Non-pigmented ciliary epithelial cell (primary cell): ENCODE measurements around the gene HCN3.
A peak's percentile ranks its signal among the peaks of the same experiment; 100 is the strongest.
"Not testable (repeated sequence)": the region's sequence is repeated elsewhere in the genome, so short reads cannot be mapped to it uniquely, and the experiment has no call there.

Experiments
- DNase-seq: peaks from one replicate; pipeline ENCODE4 v3.0.0-alpha.2; 2010; ENCODE audit warnings: low read depth

HCN3 gene

DNA sequence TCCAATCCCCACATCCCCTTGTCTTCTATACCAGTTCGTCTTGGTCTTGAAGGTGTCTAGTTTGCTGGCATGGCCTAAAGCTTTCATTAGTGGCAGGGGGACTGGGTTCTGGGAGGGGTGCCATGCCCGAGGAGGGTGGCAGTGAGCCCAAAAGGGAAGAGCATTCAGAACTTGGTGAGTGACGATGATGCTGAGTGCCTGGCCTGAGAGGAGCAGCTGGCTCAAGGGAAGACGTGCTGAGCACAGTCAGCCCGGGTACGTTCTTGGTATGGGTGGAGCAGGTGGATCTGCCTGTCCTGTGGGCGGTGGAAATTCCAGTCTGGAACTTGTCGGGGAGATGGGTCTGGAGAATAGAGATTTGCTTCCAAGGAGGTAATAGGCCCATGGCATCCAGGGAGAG is 36.0 kb downstream of the HCN3 start:
- DNase-seq: no peak

DNA sequence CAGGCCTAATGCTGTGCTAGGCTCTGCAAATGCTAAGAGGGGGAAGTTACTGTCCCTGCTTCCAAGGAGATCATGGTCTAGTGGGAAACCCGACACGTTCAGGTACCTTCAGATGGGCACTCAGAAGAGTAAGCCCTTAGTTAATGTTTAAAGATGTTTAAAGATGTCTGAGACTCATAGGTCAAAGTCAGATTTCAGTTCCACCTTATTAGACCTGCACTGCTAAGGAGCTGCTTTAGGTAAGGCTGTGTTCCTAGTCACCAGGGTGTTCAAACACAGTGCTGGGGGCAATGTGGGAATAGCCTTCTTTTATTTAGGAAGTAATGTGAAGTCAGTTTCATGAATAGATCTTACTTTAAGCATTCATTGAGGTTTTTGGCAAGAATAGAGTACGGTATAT is 39.7 kb downstream of the HCN3 start:
- no peak for DNase-seq

DNA sequence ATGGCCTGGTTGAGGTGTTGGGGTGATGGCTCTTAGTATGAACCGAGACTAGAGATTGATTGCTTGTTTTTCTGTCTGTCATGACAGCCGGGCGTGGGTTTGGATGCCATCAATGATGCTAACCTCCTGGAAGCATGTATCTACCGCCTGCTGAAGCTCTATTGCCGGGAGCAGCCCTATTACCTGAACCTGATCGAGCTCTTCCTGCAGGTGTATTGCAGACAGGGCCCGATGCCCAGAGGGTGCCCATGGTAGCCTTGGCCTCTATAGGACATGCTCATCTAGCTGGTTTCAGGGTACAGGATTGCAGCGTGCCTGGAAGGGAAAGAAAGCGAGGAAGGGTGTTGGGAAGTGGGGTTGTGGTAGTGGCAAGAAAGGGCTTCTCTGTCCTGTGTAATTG is 40.8 kb downstream of the HCN3 start:
- no peak for DNase-seq

DNA sequence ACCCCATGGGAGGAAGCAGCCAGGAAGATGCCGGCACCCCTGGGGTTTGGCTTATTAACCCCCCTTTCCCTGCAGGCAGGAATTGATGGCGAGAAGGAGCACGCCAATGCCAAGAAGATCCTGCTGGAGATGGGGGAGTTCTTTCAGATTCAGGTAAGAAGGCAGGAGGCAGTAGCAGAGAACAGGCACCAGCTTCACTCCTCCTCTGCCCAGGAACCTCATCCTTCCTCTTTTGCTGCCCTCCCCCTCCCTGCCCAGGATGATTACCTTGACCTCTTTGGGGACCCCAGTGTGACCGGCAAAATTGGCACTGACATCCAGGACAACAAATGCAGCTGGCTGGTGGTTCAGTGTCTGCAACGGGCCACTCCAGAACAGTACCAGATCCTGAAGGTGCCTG is 42.3 kb downstream of the HCN3 start:
- DNase-seq: no peak

DNA sequence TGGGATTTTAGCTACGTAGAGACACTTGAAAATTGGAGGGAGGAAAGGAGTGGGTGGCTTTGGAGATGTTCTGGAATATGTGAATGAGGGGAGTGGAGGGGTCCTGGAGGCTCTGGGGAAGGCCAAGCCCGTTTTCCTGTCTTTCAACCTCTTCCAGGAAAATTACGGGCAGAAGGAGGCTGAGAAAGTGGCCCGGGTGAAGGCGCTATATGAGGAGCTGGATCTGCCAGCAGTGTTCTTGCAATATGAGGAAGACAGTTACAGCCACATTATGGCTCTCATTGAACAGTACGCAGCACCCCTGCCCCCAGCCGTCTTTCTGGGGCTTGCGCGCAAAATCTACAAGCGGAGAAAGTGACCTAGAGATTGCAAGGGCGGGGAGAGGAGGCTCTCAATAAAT is 43.0 kb downstream of the HCN3 start:
- no peak for DNase-seq

DNA sequence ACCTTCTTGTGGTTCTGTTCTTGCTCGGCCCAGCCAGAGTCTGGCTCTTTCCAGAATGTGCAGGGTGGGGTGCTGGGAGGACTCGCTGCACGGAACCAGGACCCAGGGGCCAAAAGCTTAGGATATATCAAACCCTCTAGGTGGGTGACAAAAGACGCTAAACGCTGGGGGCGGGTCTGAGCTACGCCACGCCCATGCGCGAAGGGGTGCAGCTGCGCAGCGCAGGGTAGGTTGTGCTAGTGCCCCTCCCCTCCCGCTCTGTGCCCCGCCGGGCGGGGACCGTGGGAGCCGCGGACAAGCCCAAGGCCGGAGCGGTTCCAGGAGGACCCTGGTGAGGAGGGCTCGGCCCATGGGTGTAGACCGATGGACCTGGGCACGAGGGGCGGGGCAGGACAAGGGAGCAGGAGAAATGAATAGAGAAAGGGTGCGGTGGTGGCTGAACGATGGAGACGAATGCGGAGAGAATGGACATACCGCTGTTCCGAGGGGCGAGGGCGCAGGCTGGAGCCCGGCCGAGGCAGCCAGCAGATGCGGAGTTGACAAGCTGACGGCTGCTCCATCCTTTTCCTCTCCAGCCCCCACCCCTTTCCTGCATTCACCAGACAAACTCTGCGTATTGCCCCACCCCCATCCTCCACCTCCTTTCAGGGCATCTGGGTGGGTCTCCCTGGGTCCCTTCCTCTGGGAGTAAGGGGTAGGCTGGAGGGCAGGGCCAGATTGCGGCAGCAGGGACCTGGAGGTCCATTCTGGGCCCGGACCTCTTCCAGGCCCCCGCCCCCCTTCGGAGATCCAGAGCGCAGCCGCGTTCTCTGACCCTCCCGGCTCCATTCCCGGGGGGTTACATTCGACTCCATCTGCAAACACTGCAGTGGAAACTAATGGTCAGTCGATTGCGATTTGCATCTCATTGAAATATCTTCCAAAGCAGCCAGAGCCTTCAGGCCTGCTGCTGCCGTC is 43.7 kb downstream of the HCN3 start, which contains the start of gene RUSC1:
RUSC1 (plus strand) TSS at position 234 of the 957 bp plus-strand sequence. CDS start 880 bp downstream, outside the sequence.
- DNase-seq: no peak

DNA sequence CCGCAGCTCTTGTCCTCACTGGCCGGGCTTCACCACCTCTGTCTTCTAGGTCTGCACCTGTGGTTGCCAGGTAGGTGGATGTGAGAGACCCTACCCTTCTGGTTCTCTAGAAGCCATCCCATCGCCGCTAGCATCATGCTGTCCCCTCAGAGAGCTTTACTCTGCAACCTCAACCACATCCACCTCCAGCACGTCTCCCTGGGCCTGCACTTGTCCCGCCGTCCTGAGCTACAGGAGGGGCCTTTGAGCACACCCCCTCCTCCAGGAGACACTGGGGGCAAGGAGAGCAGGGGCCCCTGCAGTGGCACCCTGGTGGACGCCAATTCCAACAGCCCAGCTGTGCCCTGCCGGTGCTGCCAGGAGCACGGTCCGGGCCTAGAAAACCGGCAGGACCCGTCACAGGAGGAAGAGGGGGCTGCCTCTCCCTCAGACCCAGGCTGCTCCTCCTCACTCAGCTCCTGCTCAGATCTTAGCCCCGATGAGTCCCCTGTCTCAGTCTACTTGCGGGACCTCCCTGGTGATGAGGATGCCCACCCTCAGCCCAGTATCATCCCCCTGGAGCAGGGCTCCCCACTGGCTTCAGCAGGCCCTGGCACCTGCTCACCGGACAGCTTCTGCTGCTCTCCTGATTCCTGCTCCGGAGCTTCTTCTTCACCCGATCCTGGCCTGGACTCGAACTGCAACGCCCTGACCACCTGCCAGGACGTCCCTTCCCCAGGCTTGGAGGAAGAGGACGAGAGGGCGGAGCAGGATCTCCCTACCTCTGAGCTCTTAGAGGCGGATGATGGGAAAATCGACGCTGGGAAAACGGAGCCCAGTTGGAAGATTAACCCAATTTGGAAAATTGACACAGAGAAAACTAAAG is 44.6 kb downstream of the HCN3 start:
- no peak for DNase-seq

DNA sequence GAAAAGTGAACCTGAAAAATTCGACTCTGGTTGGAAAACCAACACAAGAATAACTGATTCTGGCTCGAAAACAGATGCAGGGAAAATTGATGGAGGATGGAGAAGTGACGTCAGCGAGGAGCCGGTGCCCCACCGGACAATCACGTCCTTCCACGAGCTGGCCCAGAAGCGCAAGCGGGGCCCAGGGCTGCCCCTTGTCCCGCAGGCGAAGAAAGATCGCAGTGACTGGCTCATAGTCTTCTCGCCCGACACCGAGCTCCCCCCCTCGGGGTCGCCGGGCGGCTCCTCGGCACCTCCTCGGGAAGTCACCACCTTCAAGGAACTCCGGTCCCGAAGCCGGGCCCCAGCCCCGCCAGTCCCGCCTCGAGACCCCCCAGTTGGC is 45.3 kb downstream of the HCN3 start:
- DNase-seq: no peak

DNA sequence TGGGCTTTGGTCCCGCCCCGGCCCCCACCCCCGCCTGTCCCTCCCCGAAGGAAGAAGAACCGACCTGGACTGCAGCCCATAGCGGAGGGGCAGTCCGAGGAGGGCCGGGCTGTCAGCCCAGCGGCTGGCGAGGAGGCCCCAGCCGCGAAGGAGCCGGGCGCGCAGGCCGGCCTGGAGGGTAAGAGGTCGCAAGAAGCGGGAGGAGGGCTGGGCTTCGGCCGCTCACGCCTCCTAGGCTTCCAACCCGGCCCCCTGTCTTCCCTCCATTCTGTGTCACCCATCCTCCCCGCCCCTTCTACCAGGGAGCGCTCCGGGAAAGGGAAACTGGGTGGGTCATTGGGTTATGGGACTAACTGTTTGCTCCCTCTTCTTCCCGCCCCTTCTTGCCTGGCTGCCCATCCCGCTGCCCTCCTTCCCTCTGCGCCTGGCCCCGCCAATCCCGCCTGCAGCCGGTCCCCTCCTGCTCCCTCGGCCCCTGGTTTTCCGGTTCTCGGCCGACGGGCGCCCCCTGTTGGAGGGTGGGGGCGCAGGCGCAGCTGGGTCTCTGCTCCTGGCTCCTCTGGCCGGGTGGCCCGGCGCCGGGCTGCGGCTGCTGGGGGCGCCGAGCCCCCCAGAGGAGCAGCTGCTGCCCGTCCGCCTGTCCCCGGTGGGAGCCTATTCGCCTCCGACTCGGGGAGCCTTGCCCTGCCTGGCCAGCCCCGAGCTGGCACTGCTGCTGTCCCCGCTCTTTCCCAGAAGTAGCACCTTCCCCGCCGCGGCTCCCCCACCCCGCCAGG is 45.9 kb downstream of the HCN3 start:
- DNase-seq: peak; percentile 55

DNA sequence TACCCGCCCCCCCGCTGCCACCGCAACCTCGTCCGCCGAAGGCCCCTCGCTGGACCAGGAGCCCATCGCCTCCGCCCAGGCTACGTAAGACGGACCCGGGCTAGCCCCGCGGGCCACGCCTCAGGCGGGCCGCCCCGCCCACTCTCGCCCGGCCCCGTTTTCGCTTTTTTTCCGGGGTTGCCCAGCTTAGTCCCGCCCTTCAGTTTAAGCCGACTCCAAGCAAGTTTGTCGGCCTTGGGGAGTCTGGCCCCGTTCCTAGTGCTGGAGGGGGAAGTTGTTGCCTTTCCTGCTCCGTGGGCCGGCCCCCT is 46.4 kb downstream of the HCN3 start:
- peak; percentile 55 for DNase-seq

DNA sequence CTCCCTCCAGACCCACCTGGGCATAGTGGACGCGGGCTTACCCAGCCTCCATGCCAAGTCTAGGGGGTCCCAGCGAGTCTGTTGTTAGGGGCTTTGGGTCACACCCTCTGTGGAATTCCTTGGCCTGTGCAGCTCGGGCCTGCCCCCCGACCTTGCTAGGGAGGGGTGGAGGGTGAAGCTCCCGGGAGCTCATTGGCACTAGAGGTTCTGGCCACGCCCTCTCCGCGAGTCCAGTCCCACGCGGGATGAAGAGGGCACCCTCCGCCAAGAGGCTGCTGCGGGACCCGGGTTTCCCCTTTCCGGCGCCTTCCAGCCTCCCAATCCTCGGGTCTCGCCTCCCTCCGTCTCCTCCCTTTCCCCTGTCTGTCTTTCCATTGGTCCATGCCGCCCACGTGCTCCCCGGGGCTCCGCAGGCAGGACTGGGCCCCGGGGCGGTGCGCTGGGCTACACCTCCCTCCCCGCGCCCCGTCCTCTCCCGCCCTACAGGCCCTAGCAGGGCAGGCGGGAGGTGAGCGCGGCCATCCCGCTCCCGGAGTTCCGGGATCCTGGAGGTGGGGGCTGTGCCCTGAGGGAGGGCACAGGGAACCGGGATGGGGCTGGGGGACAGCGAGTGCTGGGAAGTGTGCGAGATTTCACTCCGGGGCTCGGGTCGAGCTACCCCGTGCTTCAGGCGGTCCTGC is 46.9 kb downstream of the HCN3 start:
- peak; percentile 79 for DNase-seq

DNA sequence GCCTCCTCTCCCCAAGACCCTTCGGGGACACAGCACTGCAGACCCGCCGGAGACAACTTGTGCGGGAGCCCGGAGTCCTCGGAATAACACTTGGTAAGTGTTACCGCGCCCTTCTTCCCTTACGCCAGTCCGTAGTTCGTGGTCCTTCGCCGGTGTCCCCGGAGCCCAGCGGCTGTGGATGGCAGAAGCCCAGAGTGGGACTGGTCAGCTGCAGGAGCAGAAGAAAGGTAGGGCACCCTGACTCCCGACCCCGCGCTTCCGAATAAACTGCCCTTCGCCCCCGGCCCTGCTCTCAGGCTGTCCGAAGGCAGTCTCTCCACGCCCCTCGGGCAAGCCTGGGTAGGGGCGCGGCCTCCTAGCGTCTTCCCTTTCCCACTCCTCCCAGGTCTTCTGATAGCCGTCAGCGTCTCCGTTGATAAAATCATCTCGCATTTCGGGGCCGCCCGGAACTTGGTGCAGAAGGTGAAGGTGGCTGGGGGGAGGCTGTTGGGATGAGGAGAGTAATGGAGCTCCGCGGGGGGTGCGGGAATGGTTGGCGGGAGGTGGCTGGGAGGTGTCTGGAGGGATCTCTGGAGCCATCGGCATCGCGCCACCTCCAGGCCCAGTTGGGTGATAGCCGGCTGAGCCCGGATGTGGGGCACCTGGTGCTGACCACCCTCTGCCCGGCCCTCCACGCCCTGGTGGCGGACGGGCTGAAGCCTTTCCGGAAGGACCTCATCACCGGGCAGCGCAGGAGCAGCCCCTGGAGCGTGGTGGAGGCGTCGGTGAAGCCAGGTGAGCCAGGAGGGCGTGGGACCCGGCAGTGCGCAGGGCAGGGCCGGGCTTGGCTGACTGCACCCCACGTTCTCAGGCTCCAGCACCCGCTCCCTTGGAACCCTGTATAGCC is 47.7 kb downstream of the HCN3 start:
- DNase-seq: no peak

DNA sequence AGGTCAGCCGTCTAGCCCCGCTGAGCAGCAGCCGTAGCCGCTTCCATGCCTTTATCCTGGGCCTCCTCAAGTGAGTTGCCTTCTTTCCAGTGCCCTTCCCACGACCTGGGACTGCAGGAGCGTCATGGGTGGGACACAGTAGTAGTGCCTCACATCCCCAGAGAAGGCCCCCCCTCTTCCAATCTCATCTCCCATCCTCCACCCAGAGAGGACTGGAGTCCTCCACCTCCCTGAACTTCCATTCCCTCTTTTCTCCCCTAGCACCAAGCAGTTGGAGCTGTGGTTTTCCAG is 48.3 kb downstream of the HCN3 start:
- no peak for DNase-seq

DNA sequence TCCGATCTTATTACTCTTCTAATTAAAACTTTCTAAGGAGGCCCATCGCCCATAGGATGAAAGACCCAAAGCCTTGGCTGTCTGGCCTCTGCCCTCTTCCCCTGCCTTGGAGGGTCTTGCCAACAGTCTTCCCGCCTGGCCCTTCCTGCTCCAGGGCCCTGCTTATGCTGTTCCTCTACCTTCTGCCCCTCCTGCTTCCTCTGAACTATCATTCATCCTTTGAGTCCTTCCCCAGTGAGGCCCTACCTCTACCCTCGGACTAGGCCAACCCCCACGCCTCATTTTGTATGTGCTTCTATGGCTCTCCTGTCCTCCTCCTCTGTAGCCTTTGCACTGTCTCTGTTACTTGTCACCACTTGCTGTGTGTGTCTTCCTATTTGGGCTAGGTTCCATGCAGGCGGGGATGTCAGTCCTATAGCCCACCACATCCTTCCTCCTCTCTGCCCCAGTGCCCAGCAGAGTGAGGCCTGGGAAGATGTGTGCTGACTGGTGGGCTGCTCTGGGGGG is 48.8 kb downstream of the HCN3 start:
- DNase-seq: no peak

DNA sequence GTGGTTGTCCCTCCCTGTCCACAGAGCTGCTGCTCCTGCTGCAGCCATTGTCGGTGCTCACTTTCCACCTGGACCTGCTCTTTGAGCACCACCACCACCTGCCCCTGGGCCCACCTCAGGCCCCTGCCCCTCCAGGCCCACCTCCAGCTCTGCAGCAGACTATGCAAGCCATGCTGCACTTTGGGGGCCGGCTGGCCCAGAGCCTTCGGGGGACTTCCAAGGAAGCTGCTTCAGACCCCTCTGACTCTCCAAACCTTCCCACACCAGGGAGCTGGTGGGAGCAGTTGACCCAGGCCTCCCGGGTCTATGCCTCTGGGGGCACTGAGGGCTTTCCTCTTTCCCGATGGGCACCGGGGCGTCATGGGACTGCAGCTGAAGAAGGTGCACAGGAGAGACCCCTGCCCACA is 49.4 kb downstream of the HCN3 start:
- no peak for DNase-seq

DNA sequence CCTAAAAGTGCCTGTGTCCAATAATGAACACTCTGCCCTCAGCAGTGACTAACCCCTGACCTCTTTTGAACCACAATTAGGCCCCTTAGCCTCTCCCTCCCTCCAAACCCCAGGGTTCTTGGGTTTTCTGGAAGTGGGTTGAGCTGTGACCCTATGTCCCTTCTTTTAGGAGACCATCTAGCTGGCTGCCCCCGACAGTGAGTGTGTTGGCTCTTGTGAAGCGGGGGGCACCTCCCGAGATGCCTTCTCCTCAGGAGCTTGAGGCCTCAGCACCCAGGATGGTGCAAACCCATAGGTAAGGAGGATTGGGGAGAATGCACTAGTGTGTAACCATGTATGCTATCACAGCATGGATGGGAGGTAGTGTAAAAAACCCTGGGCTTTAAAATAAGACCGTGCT is 50.7 kb downstream of the HCN3 start:
- no peak for DNase-seq

DNA sequence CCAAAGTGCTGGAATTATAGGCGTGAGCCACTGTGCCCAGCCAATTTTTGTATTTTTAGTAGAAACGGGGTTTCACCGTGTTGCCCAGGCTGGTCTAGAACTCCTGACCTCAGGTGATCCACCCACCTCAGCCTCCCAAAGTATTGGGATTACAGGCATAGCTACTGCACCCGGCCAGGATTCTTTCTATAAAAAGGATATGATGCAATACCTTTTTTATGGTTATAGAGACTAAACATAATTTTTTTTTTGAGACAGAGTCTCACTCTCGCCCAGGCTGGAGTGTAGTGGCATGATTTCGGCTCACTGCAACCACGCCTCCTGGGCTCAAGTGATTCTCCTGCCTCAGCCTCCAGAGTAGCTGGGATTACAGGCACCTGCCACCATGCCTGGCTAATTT is 51.6 kb downstream of the HCN3 start:
- DNase-seq: not testable (repeated sequence)

DNA sequence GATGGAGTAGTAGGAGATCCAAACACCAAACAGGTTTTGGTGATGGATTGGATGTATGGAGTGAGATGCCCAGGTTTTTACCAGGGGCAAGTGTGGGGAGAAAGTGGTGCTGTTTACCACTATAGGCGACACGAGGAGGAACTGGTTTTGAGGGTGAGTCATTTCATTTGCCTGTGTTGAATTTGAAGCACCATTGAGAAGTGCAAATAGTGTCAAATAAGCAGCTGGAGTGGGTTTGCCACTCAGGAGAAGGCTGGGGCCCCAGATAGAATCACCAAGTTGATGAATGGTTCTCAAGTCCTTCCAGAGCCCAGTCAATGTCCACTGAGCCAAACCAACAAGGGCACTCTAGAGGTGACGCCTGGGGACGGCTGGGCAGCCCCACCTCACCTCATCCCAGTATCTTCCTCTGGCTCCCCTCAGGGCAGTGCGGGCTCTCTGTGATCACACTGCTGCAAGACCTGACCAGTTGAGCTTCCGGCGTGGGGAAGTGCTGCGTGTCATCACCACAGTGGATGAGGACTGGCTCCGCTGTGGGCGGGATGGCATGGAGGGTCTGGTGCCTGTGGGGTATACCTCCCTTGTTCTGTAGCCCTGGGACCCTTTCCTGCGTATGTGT is 52.8 kb downstream of the HCN3 start:
- no peak for DNase-seq

DNA sequence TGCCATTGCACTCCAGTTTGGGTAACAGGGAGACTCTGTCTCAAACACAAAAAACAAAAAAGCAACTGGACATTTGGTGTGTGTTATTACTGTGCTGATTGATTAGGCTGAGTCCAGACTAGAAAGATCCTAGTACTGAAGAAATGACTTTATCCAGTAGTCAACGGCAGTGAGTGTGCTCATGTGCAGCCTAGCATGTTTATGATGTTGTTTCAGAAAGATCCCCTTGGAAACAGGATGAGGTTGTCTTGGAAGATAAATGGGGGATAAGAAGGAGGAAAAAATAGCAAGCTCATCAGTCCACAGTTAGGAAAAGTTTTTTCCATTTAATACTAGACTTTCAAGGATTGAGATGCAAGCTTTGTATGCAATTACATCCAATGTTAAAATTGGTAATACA is 57.7 kb downstream of the HCN3 start:
- no peak for DNase-seq
